Hepatocyte (in vitro differentiated cells): ENCODE measurements around the gene SMIM41. TPM values are rescaled to one million over a fixed set of nuclear protein-coding genes. Genes with fewer than 3 reads are reported as not detected.

Experiments
- DNase-seq: peaks from one replicate; pipeline ENCODE4 v3.0.0-alpha.2; 2016; ENCODE audit warnings: low spot score
- H2AFZ ChIP-seq: fragments of 200-600 bp; sonication (generic); 2 replicates; pipeline ENCODE4 v1.6.0; 2016; ENCODE audit warnings: antibody characterized with exemption, mild to moderate bottlenecking
- H3K27ac ChIP-seq: fragments of 200-600 bp; sonication (generic); 2 replicates; pipeline ENCODE4 v1.5.1; 2016; ENCODE audit warnings: mild to moderate bottlenecking
- H3K27me3 ChIP-seq: fragments of 200-600 bp; sonication (generic); 2 replicates; pipeline ENCODE4 v1.6.1; 2016
- H3K36me3 ChIP-seq: fragments of 200-600 bp; sonication (generic); replicated peaks from 2 replicates; pipeline ENCODE4 v1.5.1; 2016; ENCODE audit warnings: low read depth; ENCODE audit not compliant: insufficient read depth
- H3K4me1 ChIP-seq: fragments of 200-600 bp; sonication (generic); 2 replicates; pipeline ENCODE4 v1.5.1; 2016; ENCODE audit warnings: mild to moderate bottlenecking, moderate library complexity; ENCODE audit not compliant: insufficient read depth
- H3K4me2 ChIP-seq: fragments of 200-600 bp; sonication (generic); 2 replicates; pipeline ENCODE4 v1.6.0; 2016
- H3K4me3 ChIP-seq: fragments of 200-600 bp; sonication (generic); 2 replicates; pipeline ENCODE4 v1.5.1; 2016; ENCODE audit warnings: mild to moderate bottlenecking
- H3K79me2 ChIP-seq: fragments of 200-600 bp; sonication (generic); 2 replicates; pipeline ENCODE4 v1.6.0; 2017; ENCODE audit warnings: mild to moderate bottlenecking
- H3K9me2 ChIP-seq: fragments of 200-600 bp; sonication (generic); replicated peaks from 2 replicates; pipeline ENCODE4 v1.6.0; 2017; ENCODE audit warnings: mild to moderate bottlenecking; ENCODE audit not compliant: insufficient read depth
- H3K9me3 ChIP-seq: fragments of 200-600 bp; sonication (generic); 2 replicates; pipeline ENCODE4 v1.5.1; 2016; ENCODE audit warnings: low read depth, mild to moderate bottlenecking
- H4K20me1 ChIP-seq: fragments of 200-600 bp; sonication (generic); 2 replicates; pipeline ENCODE4 v1.6.0; 2016; ENCODE audit warnings: mild to moderate bottlenecking; ENCODE audit not compliant: insufficient read depth, poor library complexity, severe bottlenecking
- CTCF ChIP-seq: fragments of 200-600 bp; sonication (generic); IDR thresholded peaks from 2 replicates; pipeline ENCODE4 v1.5.1; 2016; ENCODE audit warnings: antibody characterized with exemption, mild to moderate bottlenecking; ENCODE audit not compliant: poor library complexity
- EZH2 ChIP-seq: fragments of 200-600 bp; sonication (generic); IDR thresholded peaks from 2 replicates; pipeline ENCODE4 v1.6.1; 2016; ENCODE audit warnings: antibody characterized with exemption, mild to moderate bottlenecking, borderline replicate concordance
- EZH2phosphoT487 ChIP-seq: fragments of 200-600 bp; sonication (generic); IDR thresholded peaks from one replicate; pipeline ENCODE4 v1.6.1; 2018; ENCODE audit warnings: antibody characterized with exemption, mild to moderate bottlenecking, low read depth, moderate library complexity; ENCODE audit not compliant: unreplicated experiment, severe bottlenecking
- WGBS: methylation state at CpG from one replicate; pipeline ENCODE4 v1.1.6; 2016; ENCODE audit warnings: low lambda C conversion rate; ENCODE audit errors: missing lambda C conversion rate; 5-methylcytosine and 5-hydroxymethylcytosine counted together
- polyA plus RNA-seq: library from polyadenylated mRNA; unstranded; fragments of >200 nt; fragmentation: Nextera tagmentation; extraction: Ambion mirVana; gene quantifications from 2 replicates; pipeline ENCODE4 v1.2.1, GENCODE V29; 2016
- total RNA-seq: library from RNA; depleted of rRNA; stranded (reverse); fragments of >200 nt; gene quantifications from 2 replicates; pipeline ENCODE4 v1.2.3, GENCODE V29; 2014

SMIM41 gene
- total and polyA plus RNA-seq, 2 experiments from 2014 or later = not detected

GRCh38 chr12:52046859-52047258 is 32.6 kb upstream of the SMIM41 start:
- Histone ChIP-seq H2AFZ (no peak overlapping the region), H3K27ac (no peak overlapping the region), H3K79me2 (no peaks in the 10 kb centered on the region), H3K27me3 (no peaks in the 10 kb centered on the region), H3K9me3 (no peaks in the 10 kb centered on the region), H4K20me1 (no peaks in the 10 kb centered on the region), H3K4me1 (peaks cover 8% of the 10 kb centered on the region), H3K36me3 (no peaks in the 10 kb centered on the region), H3K4me2 (no peak overlapping the region), H3K9me2 (no peaks in the 10 kb centered on the region), H3K4me3 (no peak overlapping the region)
- 98% methylated on average over 7 of the region's 7 CpGs for WGBS
- no peak for DNase-seq
- TF ChIP-seq EZH2phosphoT487 (no peak), EZH2 (no peak), CTCF (no peak)

GRCh38 chr12:52049286-52049685 is 30.2 kb upstream of the SMIM41 start:
- Histone ChIP-seq H3K4me2 (no peak overlapping the region), H4K20me1 (peaks cover 7% of the 10 kb centered on the region), H3K27me3 (no peaks in the 10 kb centered on the region), H3K4me3 (no peak overlapping the region), H3K79me2 (no peaks in the 10 kb centered on the region), H3K9me2 (no peaks in the 10 kb centered on the region), H3K27ac (no peak overlapping the region), H3K36me3 (no peaks in the 10 kb centered on the region), H3K4me1 (peaks cover 8% of the 10 kb centered on the region), H2AFZ (no peak overlapping the region), H3K9me3 (no peaks in the 10 kb centered on the region)
- no peak for TF ChIP-seq EZH2phosphoT487
- TF ChIP-seq CTCF = no peak
- no peak for TF ChIP-seq EZH2
- DNase-seq = no peak
- 83% methylated on average over 4 of the region's 4 CpGs for WGBS

- H3K36me3 ChIP-seq = no peaks in the 10 kb centered on the region
- peak overlapping the region; percentile 81 for H3K4me2 ChIP-seq
- H2AFZ ChIP-seq = no peak overlapping the region
- TF ChIP-seq EZH2phosphoT487 (no peak), EZH2 (no peak), CTCF (no peak)
- H3K27ac ChIP-seq = no peak overlapping the region
- no peak overlapping the region for H3K4me3 ChIP-seq
- H3K9me2 ChIP-seq = no peaks in the 10 kb centered on the region
- peaks cover 7% of the 10 kb centered on the region for H4K20me1 ChIP-seq
- peaks cover 8% of the 10 kb centered on the region for H3K4me1 ChIP-seq
- DNase-seq = no peak
- no peaks in the 10 kb centered on the region for H3K79me2 ChIP-seq
- no peaks in the 10 kb centered on the region for H3K27me3 ChIP-seq
- H3K9me3 ChIP-seq = no peaks in the 10 kb centered on the region
- 90% methylated on average over 3 of the region's 5 CpGs for WGBS
Observed at GRCh38 chr12:52049688-52050087, 29.8 kb upstream of the SMIM41 start.
